GM19395 (cell line): ENCODE measurements around the gene ZNF511.

Experiments
- ATAC-seq: cut with Tn5 transposase; IDR thresholded peaks from one replicate; pipeline ENCODE4 v1.9.1; 2021; ENCODE audit warnings: mild to moderate bottlenecking, moderate library complexity; ENCODE audit not compliant: unreplicated experiment

ZNF511 gene

DNA sequence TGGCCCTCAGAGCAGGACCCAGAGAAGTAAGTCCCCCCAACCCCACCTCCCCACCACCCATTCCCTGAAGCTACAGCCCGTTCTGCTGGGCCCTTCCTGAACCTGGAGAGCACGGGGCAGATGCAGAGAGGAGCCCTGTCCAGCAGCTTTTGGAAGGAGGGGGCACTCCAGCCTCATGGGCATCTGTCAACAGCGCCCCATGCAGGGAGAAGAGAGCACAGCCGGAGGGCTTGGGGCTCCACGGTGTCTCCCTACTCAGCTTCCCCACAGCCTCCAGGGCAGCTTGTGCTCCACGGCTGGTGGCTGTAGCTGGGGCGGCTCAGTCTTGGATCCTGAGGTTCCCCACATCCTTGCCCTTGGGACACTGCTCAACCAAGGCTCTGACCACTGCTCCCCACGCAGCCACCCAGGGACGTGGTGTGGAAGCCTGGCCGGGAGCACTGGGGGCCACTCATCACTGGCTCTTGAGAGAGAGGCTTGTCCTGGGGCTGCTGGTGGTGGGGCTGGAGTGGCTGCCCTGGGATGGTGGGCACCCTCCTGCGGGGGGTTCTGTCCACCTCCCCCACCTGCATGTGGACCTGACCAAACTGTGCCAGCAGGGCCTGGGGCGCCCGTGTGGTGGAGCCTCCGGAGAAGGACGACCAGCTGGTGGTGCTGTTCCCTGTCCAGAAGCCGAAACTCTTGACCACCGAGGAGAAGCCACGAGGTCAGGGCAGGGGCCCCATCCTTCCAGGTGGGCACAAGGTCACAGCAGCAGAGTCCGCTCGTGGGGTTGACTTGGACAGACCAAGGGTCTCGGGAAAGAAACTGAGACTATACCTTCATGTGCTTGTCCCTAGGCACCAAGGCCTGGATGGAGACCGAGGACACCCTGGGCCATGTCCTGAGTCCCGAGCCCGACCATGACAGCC is 42.9 kb downstream of the ZNF511 start:
- ATAC-seq = no peak

DNA sequence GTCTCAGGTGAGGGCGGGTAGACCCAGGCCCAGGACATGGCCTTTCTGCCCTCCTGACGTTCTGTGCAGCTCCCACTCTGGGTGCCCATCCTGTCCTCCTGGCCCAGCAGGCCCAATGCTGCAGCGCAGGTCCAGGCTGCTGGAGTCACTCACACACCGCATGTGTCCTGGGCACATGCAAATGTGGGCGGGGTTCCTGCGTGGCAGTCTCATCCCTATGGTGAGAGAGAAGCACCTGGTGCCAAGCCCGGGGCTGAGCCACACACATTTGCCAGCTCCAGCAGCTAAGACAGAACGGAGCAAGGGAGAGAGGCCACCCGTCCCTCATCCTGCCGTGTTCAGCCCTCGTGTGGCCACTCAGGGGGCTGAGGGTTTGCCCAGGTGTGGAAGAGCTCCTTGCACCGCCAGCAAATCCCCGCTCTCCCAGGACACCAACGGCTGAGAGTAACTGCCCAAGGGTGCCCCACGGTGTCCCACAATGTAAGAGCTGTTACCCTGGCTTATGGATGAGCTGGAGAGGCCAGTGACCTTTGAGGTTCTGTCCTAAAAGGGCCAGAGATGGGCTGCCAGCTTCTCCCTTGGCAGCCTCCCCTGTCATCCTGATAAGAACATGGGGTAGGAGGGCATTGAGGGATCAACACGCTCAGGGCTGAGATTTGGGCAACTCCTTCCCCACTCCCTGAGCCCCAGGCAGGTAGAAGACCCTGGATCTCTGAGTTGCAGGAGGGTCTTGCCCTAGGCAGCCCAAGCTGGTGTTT is 44.7 kb downstream of the ZNF511 start:
- ATAC-seq = no peak

DNA sequence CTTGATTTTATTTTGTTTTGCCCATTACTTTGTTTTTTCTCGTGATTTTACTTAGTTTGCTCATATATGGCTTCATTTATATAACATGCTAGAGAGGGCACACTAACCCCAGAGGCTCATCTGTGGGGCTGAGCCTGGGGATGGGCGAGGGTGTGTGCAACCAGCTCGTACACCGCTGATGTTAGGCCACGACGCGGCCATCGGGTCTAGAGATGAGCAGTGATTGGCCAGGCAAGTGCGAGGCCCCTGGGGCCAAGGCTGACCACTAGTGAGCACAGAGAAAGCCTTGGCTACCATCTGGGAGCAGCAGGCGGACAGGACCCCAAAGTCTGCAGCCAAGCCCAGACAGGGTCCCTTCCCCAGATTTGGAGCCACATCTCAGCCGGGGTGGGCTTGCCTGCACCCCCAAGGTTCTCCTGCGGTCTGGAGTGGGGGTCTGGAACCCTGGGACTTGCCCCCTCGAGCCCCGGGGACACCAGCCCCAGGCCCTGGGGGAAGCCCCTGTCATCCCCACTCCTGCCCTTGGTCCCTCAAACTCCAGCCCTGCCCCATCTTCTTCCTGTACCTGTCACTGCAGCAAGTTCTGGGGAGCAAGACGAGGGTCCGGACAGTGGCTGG is 45.4 kb downstream of the ZNF511 start:
- ATAC-seq = no peak

DNA sequence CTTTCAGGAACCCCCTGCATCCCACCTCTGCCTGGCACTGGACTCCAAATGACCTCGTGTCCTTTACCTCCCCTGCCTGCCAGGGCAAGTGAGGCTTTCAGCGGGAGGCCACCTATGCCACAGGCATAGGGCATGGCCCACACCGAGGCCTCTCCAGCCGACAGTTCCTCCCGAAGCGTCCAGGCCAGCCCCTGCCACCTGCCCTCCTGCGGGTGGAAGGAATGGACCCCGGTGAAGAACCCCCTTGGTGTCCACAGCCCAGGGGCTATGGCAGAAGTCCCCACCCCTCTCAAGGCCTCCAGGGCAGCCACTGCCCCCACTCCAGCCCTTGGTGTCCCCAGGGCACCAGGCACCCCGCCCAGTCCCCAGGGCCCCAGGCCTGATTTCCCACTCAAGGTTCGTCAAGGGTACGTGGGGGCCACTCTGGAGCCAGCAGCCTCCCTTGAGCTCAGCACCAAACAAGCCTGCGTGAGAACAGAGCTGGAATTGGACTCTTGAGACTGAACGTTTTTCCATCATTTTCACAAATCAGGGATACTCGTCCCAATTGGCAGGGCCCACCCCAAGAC is 46.0 kb downstream of the ZNF511 start:
- no peak for ATAC-seq

DNA sequence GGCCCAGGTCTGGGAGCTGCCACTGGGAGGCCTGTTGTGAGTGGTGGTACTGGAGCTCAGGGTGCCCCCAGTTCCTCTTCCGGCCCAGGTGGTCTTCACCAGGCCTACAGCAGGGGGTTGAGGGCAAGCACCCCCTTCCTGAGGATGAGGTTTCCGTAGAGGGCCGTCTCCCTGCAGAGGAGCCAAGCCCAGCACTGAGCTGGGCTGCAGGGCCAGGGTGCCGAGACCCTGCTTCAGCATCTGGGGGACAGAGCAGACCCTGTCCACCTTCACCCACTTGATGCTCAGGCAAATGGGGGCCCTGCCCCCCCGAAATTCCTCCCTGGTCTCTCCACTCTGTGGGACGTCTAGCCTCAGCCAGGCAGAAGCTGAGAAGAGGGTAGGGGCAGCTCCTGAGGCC is 46.6 kb downstream of the ZNF511 start:
- ATAC-seq = no peak

DNA sequence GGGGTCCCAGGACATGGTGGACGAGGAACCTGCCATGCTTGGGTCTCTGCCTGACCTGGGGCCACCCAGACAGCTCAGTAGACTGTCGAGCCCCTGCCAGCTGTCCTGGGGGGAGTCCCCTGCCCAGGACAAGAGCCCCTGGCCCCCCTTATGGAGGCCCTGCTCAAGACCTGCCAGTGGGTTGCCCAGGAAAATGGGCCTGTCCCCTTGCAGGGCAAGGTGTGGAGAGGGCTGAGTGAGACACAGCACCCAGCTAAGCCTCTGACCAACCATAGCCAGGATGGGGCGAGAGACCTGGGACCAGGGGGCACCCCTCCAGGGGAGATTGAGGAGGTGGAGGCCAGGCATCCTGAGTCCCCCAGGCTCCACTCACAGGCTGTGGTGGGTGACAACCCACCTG is 47.3 kb downstream of the ZNF511 start:
- no peak for ATAC-seq

DNA sequence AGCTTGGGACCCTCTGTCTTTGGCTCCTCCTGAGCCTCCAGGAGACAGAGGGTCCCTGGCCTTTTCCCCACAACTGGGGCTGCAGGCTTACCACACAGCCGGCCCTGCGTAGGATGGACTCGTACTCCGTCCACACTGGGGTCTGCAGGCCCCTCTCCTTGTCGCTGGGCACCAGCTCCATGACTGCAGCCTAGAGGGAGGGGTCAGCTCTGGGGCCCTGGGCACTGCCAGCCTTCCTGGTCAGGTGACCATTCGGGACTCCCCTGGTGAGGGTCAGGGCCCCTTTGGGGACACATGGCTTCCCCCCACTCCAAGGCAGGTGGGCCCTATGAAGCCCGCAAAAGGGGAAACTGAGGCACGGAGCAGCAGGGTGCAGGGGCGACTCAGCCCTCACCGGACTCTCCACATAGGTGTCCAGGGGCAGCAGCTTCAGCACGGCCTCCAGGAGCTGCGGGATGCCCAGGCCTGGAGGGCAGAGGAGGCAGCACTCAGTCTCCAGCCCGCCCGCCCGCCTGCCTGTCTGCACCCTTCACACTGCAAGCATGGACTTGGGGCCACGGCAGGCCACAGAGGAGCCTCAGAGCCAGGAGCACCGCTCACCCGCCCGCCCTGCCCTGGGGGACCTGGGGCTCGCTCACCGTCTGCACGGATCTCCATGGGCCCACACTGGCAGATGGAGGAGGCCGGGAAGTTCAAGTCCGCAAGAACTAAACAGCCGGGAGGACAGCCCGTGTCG is 48.0 kb downstream of the ZNF511 start:
- no peak for ATAC-seq

DNA sequence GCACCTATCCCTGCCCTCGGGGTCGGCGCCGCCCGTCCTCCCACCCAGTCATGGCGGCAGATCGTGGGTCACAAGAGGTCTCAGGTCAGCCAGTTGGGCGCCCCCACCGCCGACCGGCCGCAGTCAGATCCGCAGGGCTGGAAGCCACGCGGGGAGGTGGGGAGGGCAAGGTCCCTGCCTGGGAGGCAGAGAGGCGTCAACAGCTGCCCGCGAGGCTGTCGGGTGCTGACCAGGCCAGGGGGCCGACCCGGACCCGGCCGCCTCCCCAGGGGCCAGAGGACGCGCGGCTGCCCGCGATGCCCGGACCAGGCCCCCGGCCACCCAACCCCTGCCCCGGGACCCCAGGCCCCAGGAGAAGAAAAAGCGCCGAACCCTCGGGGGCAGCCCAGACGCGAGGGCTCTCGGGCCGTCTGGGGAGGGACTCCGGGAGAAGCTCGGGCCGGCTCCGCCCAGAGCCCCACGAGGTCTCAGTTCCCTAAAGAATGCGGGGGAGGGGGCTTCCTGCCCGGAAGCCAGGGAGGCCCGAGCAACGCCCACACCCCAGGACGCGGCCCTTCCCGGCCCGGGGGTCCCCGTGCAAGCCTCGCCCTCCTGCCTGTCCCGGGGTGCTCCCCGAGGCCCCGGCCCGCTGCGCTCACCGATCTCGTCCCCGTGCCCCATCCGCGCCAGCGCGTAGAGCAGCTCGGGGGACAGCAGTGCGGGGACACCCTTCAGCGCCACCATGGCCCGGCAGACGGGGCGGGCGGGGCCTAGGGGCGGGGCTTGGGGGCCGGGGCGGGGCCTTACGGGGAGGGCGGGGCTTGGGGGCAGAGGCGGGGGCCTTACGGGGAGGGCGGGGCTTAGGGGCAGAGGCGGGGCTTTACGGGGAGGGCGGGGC is 48.8 kb downstream of the ZNF511 start, which contains the start of gene FUOM:
Gene FUOM, minus strand, starts transcription at position 735 of the 877 bp plus-strand sequence. Its CDS starts 12 bp downstream, at position 723.
- peak; percentile 69 for ATAC-seq

DNA sequence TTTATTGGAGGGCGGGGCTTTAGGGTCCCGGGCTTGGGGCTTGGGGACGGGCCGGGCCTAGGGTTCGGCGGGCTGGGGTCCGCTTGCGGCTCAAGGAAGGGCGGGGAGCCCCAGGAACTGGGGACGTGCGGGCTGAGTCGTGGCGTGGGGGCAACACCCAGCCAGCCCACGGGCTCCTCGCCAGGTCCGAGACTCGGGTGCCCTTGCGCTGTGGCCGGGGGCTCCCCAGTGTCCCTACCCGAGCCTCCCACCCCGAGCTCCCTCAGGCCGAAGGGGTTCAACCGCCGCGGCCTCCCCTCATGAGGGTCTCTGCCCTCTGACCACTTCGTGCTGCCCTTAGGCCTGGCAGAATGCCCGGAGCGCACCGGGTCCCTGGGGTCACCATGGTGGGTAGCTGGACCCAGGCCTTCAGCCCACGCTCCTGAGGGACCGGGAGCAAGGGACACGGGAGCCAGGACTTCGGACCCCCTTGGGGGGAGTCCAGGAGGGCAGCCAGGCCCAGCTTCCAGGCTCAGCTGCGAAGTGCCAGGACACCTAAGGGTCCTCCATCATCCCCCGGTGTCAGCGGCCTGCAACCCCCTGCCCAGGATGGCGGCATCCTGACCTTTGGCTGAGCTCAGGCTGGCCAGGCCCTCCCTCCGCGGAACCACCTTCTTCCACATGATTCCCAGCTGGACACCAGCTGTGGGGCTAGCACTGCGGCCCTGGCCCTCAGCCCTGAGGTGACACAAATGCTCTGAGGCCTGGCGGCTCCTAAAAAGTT is 49.6 kb downstream of the ZNF511 start:
- ATAC-seq = no peak

DNA sequence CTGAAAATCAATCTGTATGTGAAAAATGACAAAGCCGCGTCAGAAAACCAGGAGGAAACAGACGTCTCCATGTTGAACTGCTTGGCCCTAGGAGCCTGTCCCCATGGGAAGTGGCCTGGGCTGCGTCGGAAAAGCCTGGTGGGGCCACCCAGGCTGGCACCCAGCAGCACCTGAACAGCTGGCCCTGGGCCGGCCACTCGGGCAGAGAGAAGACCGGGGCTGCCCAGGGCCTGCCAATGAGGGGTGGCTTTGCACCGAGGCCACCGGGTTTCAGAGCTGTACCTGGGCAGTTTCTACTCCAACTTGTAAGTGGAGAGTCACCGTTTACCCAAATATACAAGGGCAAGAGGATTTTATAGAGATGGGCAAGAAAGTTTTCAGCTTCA is 50.2 kb downstream of the ZNF511 start:
- ATAC-seq = no peak

DNA sequence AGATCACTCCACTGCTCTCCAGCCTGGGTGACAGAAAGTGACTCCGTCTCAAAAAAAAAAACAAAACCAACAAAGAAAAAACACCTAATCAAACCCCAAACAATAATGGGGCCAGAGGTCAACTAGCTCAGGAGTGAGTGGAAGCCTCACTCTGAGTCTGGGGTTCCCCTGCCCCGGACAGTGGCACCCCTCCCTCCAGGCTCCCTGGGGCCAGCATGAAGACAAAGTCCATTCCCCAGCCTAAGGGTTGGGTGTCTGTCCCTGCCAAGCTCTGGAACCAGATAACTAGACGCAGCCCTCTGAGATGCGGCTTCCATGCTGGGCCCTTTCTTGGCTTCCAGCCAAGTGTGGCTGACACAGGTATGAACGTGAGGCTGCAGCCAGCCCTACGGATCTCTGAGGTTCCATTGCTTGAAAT is 50.8 kb downstream of the ZNF511 start:
- ATAC-seq = no peak

DNA sequence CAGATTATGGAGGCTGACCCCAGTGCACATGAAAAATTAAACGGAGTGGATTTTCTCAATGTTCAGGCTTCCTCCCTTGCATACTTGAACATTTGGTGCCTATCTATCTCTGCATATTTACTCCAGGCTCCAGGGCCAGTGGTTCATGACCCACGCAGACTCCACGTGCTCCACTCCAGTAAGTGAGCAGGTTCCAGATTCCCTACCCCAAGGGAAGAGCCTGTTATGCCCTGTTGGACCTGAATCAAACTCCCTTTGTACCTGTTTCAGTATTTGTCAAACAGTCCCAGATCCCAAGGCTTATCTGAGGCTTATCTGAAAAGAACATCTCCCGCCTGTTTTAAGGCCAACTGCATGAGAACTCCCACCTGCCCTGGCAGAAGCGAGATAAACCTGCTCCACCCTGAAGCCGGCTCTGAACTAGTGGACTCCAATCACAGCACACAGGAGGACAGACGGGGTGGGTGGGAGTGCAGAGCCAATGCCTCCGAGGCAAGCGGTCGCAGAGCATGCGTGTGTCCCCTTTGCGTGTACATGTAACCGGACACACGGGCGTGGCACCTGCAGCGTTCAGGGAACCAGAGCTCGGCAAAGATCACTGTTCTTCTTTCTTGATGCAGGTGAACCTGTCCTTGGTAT is 51.4 kb downstream of the ZNF511 start:
- no peak for ATAC-seq

DNA sequence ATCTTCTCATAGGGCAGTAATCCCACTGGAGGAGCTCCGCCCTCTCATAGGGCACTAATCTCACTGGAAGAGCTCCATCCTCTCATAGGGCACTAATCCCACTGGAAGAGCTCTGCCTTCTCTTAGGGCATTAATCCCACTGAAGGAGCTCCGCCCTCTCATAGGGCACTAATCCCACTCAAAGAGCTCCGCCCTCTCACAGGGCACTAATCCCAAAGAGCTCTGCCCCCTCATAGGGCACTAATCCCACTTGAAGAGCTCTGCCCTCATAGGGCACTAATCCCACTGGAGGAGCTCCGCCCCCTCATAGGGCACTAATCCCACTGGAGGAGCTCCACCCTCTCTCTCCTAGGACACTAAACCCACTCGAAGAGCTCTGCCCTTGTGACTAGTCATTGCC is 52.5 kb downstream of the ZNF511 start:
- no peak for ATAC-seq

DNA sequence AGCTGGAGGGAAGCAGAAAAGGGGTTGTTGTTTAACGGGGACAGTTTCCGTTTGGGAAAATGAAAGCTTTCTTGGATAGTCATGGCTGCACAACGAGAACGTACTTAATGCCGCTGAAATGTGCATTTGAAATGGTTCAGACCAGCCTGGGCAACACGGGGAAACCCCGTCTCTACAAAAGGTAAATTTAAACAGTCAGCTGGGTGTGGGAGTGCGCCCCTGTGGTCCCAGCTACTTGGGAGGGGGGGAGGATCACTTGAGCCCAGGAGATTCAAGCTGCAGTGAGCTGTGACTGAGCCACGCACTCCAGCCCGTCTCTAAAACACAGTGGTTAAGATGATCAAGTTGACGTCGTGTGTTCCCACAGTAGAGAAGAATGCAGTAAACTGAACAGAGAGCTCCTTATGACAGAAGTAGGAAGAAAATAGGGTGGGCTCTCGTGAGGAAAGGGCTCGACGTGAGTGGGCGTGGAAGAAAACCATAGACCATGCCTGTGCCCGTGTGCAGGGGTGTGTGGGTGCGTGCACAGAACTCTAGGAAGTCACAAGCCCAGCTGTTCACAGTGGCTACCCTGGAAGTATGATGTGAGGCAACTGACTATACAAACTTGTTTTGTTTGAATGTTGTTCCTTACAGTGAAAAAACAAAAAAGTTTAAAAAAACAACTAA is 53.2 kb downstream of the ZNF511 start:
- ATAC-seq = no peak
